Natural killer cell (primary cell): Measurements from ENCODE around the gene BACH2. TPM values are rescaled to one million over a fixed set of nuclear protein-coding genes. Genes with fewer than 3 reads are reported as not detected.

Source experiments
- ATAC-seq, 3 donors: fragments of 150-1000 bp in 2 of 3; fragments of 200-7000 bp in 1 of 3; cut with Tn5 transposase; 1 replicate in 1 of 3; 2 replicates in 2 of 3; pipeline ENCODE4 v1.10.0; 2021; ENCODE audit warnings: mild to moderate bottlenecking in 2 of 3, moderate library complexity in 2 of 3
- DNase-seq, 2 donors: peaks; one replicate each; pipeline versions ENCODE4 v3.0.0 to v3.0.0-alpha.2; 2013 to 2021; ENCODE audit warnings: mixed read lengths in 1 of 2
- H3K27ac ChIP-seq: one replicate; pipeline ENCODE4 v1.5.1; 2013; ENCODE audit warnings: mild to moderate bottlenecking, low read length
- H3K27me3 ChIP-seq: one replicate; pipeline ENCODE4 v1.6.1; 2013; ENCODE audit warnings: low read length; ENCODE audit not compliant: control insufficient read depth, insufficient read depth
- H3K36me3 ChIP-seq: one replicate; pipeline ENCODE4 v1.6.1; 2013; ENCODE audit warnings: low read length; ENCODE audit not compliant: control insufficient read depth, insufficient read depth
- H3K4me1 ChIP-seq: one replicate; pipeline ENCODE4 v1.6.1; 2013; ENCODE audit warnings: low read length; ENCODE audit not compliant: control insufficient read depth, insufficient read depth
- H3K4me3 ChIP-seq: one replicate; pipeline ENCODE4 v1.5.1; 2013; ENCODE audit warnings: low read length
- H3K9me3 ChIP-seq: one replicate; pipeline ENCODE4 v1.6.1; 2013; ENCODE audit warnings: low read length; ENCODE audit not compliant: control insufficient read depth, insufficient read depth
- H3K27ac Mint-ChIP-seq, 2 donors: one replicate each; pipeline ENCODE4 v1.8.0; 2022; ENCODE audit warnings: mild to moderate bottlenecking in 2 of 2, mixed read lengths in 2 of 2, moderate library complexity in 1 of 2
- H3K27me3 Mint-ChIP-seq, 2 donors: one replicate each; pipeline ENCODE4 v1.8.0; 2022; ENCODE audit warnings: low read depth in 2 of 2, mixed read lengths in 2 of 2
- H3K36me3 Mint-ChIP-seq: one replicate; pipeline ENCODE4 v1.8.0; 2022; ENCODE audit warnings: mixed read lengths
- H3K4me1 Mint-ChIP-seq, 2 donors: one replicate each; pipeline ENCODE4 v1.8.0; 2022; ENCODE audit warnings: mixed read lengths in 2 of 2
- H3K4me3 Mint-ChIP-seq: one replicate; pipeline ENCODE4 v1.8.0; 2022; ENCODE audit warnings: mild to moderate bottlenecking, moderate library complexity, mixed read lengths
- H3K9me3 Mint-ChIP-seq, 2 donors: one replicate each; pipeline ENCODE4 v1.8.0; 2022; ENCODE audit warnings: mixed read lengths in 2 of 2
- CTCF ChIP-seq: fragments of 200-600 bp; IDR thresholded peaks from one replicate; pipeline ENCODE4 v1.8.0; 2022; ENCODE audit warnings: antibody characterized with exemption
- whole genome bisulfite sequencing: methylation state at CpG from one replicate; pipeline ENCODE4 v1.1.7; 2013; ENCODE audit warnings: missing lambda C conversion rate; ENCODE audit not compliant: insufficient coverage; 5-methylcytosine and 5-hydroxymethylcytosine counted together
- intact Hi-C: fragments of 100-400 bp; cut with micrococcal nuclease; formaldehyde crosslinking; loops from one replicate; pipeline ENCODE4 v1.14.2; 2022
- total RNA-seq, 4 donors: library from RNA; stranded (reverse); fragments of 120-200 nt in 1 of 4; gene quantifications; one replicate each; pipeline versions ENCODE4 v1.2.3 to v1.2.4, GENCODE V29; 2013 to 2022

Gene BACH2
- total RNA-seq, 3 donors from 2014 or later (not counting 1 experiment from before 2014, with no cell fraction given), result 32.1 to 37.8 (median 32.7) TPM

- no peak overlapping the region for H3K4me3 ChIP-seq
- H3K4me1 ChIP-seq, result peaks cover 38% of the 10 kb centered on the region
- no peaks in the 10 kb centered on the region for H3K36me3 Mint-ChIP-seq
- H3K27ac Mint-ChIP-seq, result no peak overlapping the region
- H3K36me3 ChIP-seq, result no peaks in the 10 kb centered on the region
- H3K4me3 Mint-ChIP-seq, result no peak overlapping the region
- H3K9me3 ChIP-seq, result no peaks in the 10 kb centered on the region
- TF ChIP-seq CTCF, result no peak
- WGBS, result 88% methylated on average over 3 of the region's 3 CpGs
- peaks cover 31 to 34% of the 10 kb centered on the region in 2 donors for H3K4me1 Mint-ChIP-seq
- DNase-seq, result no peak
- ATAC-seq, result peak in 1 of 3 donors; percentile 41
- H3K27ac ChIP-seq, result no peak overlapping the region
- H3K9me3 Mint-ChIP-seq, result no peaks in the 10 kb centered on the region
- H3K27me3 Mint-ChIP-seq, result peaks cover 8 to 9% of the 10 kb centered on the region in 2 donors
- intact Hi-C loops, result no loop called here
- H3K27me3 ChIP-seq, result no peaks in the 10 kb centered on the region
Observed at GRCh38 chr6:90106449-90106848, 190.2 kb downstream of the BACH2 start.

GRCh38 chr6:90105506-90106170 is 191.0 kb downstream of the BACH2 start:
- no peak overlapping the region for H3K4me3 Mint-ChIP-seq
- no peaks in the 10 kb centered on the region for H3K9me3 ChIP-seq
- H3K9me3 Mint-ChIP-seq, result no peaks in the 10 kb centered on the region
- intact Hi-C loops, result no loop called here
- H3K36me3 Mint-ChIP-seq, result no peaks in the 10 kb centered on the region
- H3K27ac ChIP-seq, result no peak overlapping the region
- H3K36me3 ChIP-seq, result no peaks in the 10 kb centered on the region
- ATAC-seq, result no peak
- H3K4me1 Mint-ChIP-seq, result peaks cover 23 to 26% of the 10 kb centered on the region in 2 donors
- H3K4me1 ChIP-seq, result peaks cover 30% of the 10 kb centered on the region
- H3K27ac Mint-ChIP-seq, result no peak overlapping the region
- TF ChIP-seq CTCF, result no peak
- no peak overlapping the region for H3K4me3 ChIP-seq
- H3K27me3 Mint-ChIP-seq, result peaks cover 8 to 9% of the 10 kb centered on the region in 2 donors
- H3K27me3 ChIP-seq, result no peaks in the 10 kb centered on the region
- WGBS, result no CpG with 5 or more reads among the region's 1 CpG
- no peak for DNase-seq

- no peak overlapping the region for H3K4me3 ChIP-seq
- Mint-ChIP-seq H3K27ac (no peak overlapping the region), H3K4me3 (peak overlapping the region; percentile 15), H3K4me1 (peaks cover 5 to 8% of the 10 kb centered on the region in 2 donors), H3K27me3 (peaks cover 0 to 9% of the 10 kb centered on the region in 2 donors), H3K36me3 (no peaks in the 10 kb centered on the region), H3K9me3 (no peaks in the 10 kb centered on the region)
- H3K27me3 ChIP-seq, result no peaks in the 10 kb centered on the region
- peaks cover 18% of the 10 kb centered on the region for H3K4me1 ChIP-seq
- 67% methylated on average over 13 of the region's 13 CpGs for WGBS
- no peaks in the 10 kb centered on the region for H3K36me3 ChIP-seq
- ATAC-seq (peak in 1 of 3 donors; percentile 60), DNase-seq (peak in 1 of 2 donors; percentile 64)
- no peak overlapping the region for H3K27ac ChIP-seq
- no peaks in the 10 kb centered on the region for H3K9me3 ChIP-seq
- no peak for TF ChIP-seq CTCF
- intact Hi-C loops, result no loop called here
Observed at GRCh38 chr6:90103056-90103800, 193.4 kb downstream of the BACH2 start.
